ENCODE measurements around the gene SYNDIG1. TPM values are rescaled to one million over a fixed set of nuclear protein-coding genes. Genes with fewer than 3 reads are reported as not detected.

Gene SYNDIG1
- polyA plus RNA-seq: 73.6 and 92.0 TPM in 2 replicates

GRCh38 chr20:24469116-24469893, at the start of gene SYNDIG1:
TSS of gene SYNDIG1 (plus strand) at chr20:24469629. CDS start at chr20:24543098, 73,469 bp downstream.

Data from Purkinje cell (primary cell).